ENCODE measurements around the gene VPS33A. TPM values are rescaled to one million over a fixed set of nuclear protein-coding genes. Genes with fewer than 3 reads are reported as not detected.

The VPS33A gene
- total and polyA plus RNA-seq, 2 of the 13 experiments (the other 11 are each of a cell fraction or from before 2014, with no cell fraction given): 11.0 to 43.6 TPM

DNA sequence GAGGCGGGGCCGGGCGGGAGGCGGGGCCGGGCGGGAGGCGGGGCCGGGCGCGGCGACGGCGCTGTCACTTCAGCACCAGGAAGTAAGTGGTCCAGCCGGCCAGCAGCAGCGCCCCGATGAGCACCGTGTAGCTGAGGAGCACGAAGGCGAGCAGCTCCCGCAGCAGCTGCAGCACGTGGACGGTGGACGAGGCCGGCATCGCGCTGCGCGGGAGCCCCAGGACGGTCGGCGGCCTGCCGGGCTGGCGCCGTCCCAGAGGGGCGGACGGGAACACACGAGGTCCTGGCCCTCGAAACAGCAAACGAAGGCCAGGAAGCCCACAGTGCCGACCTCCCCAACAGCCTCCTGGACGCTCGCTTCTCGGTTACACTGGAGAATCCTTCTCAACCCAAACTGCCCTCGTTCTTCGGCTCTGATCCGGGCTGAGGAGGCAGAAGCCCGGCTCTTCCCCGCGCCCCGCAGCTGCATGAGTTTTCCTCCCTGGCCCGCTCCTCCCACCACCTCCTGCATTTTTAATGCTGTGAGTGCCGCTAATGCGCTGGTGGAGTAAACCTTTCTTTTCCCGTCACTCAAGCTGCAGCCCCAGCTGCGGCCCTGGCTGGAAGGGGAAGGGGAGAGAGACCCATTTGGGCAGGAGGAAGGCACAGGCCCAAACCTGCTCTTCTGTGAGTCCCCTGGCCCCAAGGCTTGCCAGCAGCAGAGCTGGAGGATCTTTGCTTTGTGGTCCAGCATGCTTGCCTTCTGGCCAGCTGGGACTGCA lies 39.7 kb downstream of the VPS33A start (continued):
- TF ChIP-seq, protein P1, sequence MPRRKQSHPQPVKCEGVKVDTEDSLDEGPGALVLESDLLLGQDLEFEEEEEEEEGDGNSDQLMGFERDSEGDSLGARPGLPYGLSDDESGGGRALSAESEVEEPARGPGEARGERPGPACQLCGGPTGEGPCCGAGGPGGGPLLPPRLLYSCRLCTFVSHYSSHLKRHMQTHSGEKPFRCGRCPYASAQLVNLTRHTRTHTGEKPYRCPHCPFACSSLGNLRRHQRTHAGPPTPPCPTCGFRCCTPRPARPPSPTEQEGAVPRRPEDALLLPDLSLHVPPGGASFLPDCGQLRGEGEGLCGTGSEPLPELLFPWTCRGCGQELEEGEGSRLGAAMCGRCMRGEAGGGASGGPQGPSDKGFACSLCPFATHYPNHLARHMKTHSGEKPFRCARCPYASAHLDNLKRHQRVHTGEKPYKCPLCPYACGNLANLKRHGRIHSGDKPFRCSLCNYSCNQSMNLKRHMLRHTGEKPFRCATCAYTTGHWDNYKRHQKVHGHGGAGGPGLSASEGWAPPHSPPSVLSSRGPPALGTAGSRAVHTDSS (CRISPR knock-in tag; conservative IDR thresholded peaks at IDR 0.05): no peak
- TF ChIP-seq HMG20A (CRISPR knock-in tag; IDR thresholded peaks at IDR 0.05; ENCODE audit: borderline replicate concordance) (no peak), SRF (IDR thresholded peaks at IDR 0.05; ENCODE audit: low read depth, low read length) (no peak), KLF16 (CRISPR knock-in tag; IDR thresholded peaks at IDR 0.05) (peak in 1 of 2 experiments; percentile 94; a peak in 2 of 4 replicates), ZNF326 (CRISPR knock-in tag; IDR thresholded peaks at IDR 0.05; ENCODE audit: borderline replicate concordance) (no peak), ZNF766 (CRISPR knock-in tag; IDR thresholded peaks at IDR 0.05; ENCODE audit: borderline replicate concordance) (peak; percentile 89; the same call in 1 of the 2 replicates), ATF1 (CRISPR knock-in tag; IDR thresholded peaks at IDR 0.05) (no peak), IRX3 (CRISPR knock-in tag; IDR thresholded peaks at IDR 0.05; ENCODE audit: borderline replicate concordance, low read depth) (peak; percentile 74; the same call in 1 of the 2 replicates), NFE2 (CRISPR knock-in tag; IDR thresholded peaks at IDR 0.05) (no peak), XRCC5 (optimal IDR thresholded peaks at IDR 0.05; ENCODE audit: low read length) (no peak), ZNF556 (CRISPR knock-in tag; IDR thresholded peaks at IDR 0.05; ENCODE audit: borderline replicate concordance) (0 out of 2 replicates have a peak, but pooled peaks have one; percentile 19), FOXO1 (CRISPR knock-in tag; IDR thresholded peaks at IDR 0.05) (peak; percentile 38; the same call in 1 of the 2 replicates), KLF11 (CRISPR knock-in tag; IDR thresholded peaks at IDR 0.05) (peak; percentile 63; the same call in 1 of the 2 replicates), ZNF737 (CRISPR knock-in tag; IDR thresholded peaks at IDR 0.05; ENCODE audit: borderline replicate concordance) (peak; percentile 74; the same call in 1 of the 2 replicates), CHCHD3 (CRISPR knock-in tag; IDR thresholded peaks at IDR 0.05) (peak; percentile 97; the same call in 1 of the 2 replicates)
- TF ChIP-seq, protein P2, sequence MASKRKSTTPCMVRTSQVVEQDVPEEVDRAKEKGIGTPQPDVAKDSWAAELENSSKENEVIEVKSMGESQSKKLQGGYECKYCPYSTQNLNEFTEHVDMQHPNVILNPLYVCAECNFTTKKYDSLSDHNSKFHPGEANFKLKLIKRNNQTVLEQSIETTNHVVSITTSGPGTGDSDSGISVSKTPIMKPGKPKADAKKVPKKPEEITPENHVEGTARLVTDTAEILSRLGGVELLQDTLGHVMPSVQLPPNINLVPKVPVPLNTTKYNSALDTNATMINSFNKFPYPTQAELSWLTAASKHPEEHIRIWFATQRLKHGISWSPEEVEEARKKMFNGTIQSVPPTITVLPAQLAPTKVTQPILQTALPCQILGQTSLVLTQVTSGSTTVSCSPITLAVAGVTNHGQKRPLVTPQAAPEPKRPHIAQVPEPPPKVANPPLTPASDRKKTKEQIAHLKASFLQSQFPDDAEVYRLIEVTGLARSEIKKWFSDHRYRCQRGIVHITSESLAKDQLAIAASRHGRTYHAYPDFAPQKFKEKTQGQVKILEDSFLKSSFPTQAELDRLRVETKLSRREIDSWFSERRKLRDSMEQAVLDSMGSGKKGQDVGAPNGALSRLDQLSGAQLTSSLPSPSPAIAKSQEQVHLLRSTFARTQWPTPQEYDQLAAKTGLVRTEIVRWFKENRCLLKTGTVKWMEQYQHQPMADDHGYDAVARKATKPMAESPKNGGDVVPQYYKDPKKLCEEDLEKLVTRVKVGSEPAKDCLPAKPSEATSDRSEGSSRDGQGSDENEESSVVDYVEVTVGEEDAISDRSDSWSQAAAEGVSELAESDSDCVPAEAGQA (IDR thresholded peaks at IDR 0.05; ENCODE audit: low read depth): no peak
- TF ChIP-seq, protein P2 (CRISPR knock-in tag; IDR thresholded peaks at IDR 0.05; ENCODE audit: borderline replicate concordance): peak; percentile 87; the same call in 1 of the 2 replicates
- TF ChIP-seq, protein P3, sequence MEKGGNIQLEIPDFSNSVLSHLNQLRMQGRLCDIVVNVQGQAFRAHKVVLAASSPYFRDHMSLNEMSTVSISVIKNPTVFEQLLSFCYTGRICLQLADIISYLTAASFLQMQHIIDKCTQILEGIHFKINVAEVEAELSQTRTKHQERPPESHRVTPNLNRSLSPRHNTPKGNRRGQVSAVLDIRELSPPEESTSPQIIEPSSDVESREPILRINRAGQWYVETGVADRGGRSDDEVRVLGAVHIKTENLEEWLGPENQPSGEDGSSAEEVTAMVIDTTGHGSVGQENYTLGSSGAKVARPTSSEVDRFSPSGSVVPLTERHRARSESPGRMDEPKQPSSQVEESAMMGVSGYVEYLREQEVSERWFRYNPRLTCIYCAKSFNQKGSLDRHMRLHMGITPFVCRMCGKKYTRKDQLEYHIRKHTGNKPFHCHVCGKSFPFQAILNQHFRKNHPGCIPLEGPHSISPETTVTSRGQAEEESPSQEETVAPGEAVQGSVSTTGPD (CRISPR knock-in tag; IDR thresholded peaks at IDR 0.05): no peak
- TF ChIP-seq, protein P4, sequence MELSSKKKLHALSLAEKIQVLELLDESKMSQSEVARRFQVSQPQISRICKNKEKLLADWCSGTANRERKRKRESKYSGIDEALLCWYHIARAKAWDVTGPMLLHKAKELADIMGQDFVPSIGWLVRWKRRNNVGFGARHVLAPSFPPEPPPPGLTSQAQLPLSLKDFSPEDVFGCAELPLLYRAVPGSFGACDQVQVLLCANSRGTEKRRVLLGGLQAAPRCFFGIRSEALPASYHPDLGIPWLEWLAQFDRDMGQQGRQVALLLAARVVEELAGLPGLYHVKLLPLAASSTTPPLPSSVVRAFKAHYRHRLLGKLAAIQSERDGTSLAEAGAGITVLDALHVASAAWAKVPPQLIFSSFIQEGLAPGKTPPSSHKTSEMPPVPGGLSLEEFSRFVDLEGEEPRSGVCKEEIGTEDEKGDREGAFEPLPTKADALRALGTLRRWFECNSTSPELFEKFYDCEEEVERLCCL (CRISPR knock-in tag; IDR thresholded peaks at IDR 0.05; ENCODE audit: borderline replicate concordance): no peak

All from HepG2 (cell line).